Nephron (organoid): Measurements from ENCODE around the gene IPO13.

Experiments
- H3K27ac Mint-ChIP-seq, 3 experiments: 2 replicates each; pipeline ENCODE4 v1.8.0; 2020; ENCODE audit warnings: mixed read lengths in 3 of 3, mild to moderate bottlenecking in 2 of 3, moderate library complexity in 1 of 3
- H3K27me3 Mint-ChIP-seq: 2 replicates; pipeline ENCODE4 v1.8.0; 2021; ENCODE audit warnings: low read depth, mild to moderate bottlenecking, moderate library complexity, mixed read lengths
- H3K36me3 Mint-ChIP-seq: 2 replicates; pipeline ENCODE4 v1.8.0; 2020; ENCODE audit warnings: low read depth, mixed read lengths
- H3K4me1 Mint-ChIP-seq: 2 replicates; pipeline ENCODE4 v1.8.0; 2020; ENCODE audit warnings: mixed read lengths
- H3K4me3 Mint-ChIP-seq, 3 experiments: 2 replicates each; pipeline ENCODE4 v1.8.0; 2020; ENCODE audit warnings: mild to moderate bottlenecking in 3 of 3, mixed read lengths in 3 of 3, moderate library complexity in 2 of 3
- H3K9me3 Mint-ChIP-seq: 2 replicates; pipeline ENCODE4 v1.8.0; 2020; ENCODE audit warnings: mixed read lengths
- TF ChIP-seq, protein P1 (sequence below), 3 experiments: fragments of 200-600 bp; sonication (generic); IDR thresholded peaks; one replicate each; pipeline ENCODE4 v1.5.0; 2021; ENCODE audit warnings: antibody characterized with exemption in 3 of 3; ENCODE audit not compliant: unreplicated experiment in 3 of 3

The IPO13 gene

DNA sequence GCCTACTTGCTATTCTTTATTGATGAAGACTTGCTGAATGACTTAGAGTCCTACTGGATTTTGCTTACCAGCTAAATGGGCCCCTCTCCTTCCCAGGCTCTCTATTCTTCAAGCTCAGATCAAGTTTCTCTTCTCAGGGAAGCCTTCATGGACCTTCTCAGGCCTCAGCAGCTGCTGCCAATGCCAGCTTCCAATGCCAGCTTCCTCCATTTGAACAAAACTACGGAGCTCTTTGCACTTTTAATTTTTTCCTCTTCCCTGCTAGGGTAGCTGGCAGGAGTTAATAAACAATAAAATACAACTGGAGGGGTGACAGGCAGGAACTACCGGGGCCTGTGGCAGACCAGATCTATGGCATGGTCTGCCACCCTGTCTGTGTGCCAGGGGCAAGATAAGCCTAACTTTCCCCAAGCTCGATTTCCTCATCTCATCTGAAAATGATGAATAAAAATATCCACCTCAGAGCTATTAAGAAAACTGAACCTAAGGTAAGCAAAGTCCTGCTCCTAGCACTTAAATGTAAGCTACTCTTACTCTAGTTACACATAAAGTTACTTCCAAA is 995 bp upstream of the IPO13 start:
- Mint-ChIP-seq H3K36me3 (peaks cover 6% of the 10 kb centered on the region), H3K4me3 (peak overlapping the region; percentile 87 to 94 (median 90)), H3K27me3 (no peaks in the 10 kb centered on the region), H3K27ac (peak overlapping the region; percentile 91 to 97 (median 93)), H3K9me3 (no peaks in the 10 kb centered on the region), H3K4me1 (peaks cover 46% of the 10 kb centered on the region)
- TF ChIP-seq, protein P1, sequence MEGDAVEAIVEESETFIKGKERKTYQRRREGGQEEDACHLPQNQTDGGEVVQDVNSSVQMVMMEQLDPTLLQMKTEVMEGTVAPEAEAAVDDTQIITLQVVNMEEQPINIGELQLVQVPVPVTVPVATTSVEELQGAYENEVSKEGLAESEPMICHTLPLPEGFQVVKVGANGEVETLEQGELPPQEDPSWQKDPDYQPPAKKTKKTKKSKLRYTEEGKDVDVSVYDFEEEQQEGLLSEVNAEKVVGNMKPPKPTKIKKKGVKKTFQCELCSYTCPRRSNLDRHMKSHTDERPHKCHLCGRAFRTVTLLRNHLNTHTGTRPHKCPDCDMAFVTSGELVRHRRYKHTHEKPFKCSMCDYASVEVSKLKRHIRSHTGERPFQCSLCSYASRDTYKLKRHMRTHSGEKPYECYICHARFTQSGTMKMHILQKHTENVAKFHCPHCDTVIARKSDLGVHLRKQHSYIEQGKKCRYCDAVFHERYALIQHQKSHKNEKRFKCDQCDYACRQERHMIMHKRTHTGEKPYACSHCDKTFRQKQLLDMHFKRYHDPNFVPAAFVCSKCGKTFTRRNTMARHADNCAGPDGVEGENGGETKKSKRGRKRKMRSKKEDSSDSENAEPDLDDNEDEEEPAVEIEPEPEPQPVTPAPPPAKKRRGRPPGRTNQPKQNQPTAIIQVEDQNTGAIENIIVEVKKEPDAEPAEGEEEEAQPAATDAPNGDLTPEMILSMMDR (IDR thresholded peaks at IDR 0.05; ENCODE audit: unreplicated experiment in 3 of 3): no peak

DNA sequence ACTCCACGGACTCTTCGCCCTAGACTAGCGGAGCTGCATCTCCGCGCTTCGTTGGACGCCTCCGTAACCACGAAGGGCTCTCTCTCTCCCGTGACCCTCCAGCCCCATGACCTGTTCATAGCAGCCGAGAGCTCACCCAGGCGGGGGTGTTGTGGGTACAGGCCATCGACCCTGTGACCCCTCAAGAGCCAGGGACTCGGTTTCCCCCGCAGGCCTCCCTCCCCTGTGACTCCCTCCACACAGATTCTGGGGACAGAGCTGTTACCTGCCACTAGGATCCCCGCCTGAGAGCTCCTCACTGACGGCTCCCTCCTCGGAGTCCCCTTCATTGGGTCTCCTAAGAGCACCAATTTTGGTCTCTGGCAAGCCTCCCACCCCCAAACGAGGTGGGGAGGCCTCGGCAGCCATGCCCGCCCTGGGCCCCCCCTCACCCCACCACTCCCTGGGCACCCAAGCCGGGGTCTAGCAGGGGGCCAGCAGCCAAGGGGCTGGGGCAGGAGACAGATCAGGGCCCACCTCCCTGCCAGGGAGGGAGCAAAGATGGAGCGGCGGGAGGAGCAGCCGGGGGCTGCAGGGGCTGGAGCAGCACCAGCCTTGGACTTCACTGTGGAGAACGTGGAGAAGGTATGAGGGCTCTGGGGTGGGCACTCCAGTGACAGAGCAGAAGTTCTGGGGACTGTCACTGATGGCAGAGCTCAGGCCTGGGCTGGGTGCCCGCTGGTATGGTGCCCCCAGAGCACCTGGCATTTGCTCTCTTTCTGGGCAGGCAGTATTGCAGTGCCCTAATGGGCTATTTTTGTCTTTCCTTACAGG is 517 bp downstream of the IPO13 start:
- H3K27ac Mint-ChIP-seq: peak overlapping the region; percentile 91 to 97 (median 93)
- TF ChIP-seq, protein P1 (IDR thresholded peaks at IDR 0.05; ENCODE audit: unreplicated experiment in 3 of 3): no peak
- H3K4me3 Mint-ChIP-seq: peak overlapping the region; percentile 87 to 94 (median 90)
- H3K9me3 Mint-ChIP-seq: no peaks in the 10 kb centered on the region
- peaks cover 56% of the 10 kb centered on the region for H3K4me1 Mint-ChIP-seq
- H3K27me3 Mint-ChIP-seq: no peaks in the 10 kb centered on the region
- peaks cover 8% of the 10 kb centered on the region for H3K36me3 Mint-ChIP-seq

DNA sequence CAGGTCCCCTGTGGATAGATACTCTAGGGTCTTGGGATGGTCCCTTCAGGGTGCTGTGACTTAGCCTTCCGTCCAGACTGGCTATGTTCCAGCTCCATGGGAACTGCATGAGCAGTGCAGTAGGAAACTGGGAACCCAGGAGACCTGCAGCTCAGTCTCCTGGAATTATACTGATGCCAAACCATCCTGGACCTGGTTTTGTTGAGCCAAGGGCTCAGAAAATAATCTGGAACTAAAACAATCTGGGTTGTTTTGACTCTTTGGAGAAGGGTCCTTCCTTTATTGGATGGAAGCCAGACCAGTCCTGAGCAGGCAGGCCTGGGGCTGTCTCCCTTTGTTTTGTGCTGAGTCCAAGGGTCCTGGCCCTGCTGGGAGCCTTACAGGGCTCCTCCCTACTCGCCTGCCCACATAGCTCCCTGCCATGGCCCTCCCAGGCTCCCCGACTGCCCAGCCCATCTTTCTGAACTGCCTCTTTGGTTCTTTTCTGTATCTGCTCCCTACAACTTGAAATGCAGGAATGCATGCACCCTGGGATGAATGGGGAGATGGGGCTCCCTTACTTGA is 1.2 kb downstream of the IPO13 start:
- peak overlapping the region; percentile 90 to 97 (median 91) for H3K27ac Mint-ChIP-seq
- H3K4me3 Mint-ChIP-seq: peak overlapping the region; percentile 87 to 94 (median 90)
- TF ChIP-seq, protein P1 (IDR thresholded peaks at IDR 0.05; ENCODE audit: unreplicated experiment in 3 of 3): no peak
- H3K9me3 Mint-ChIP-seq: no peaks in the 10 kb centered on the region
- no peaks in the 10 kb centered on the region for H3K27me3 Mint-ChIP-seq
- H3K36me3 Mint-ChIP-seq: peaks cover 8% of the 10 kb centered on the region
- peaks cover 60% of the 10 kb centered on the region for H3K4me1 Mint-ChIP-seq

DNA sequence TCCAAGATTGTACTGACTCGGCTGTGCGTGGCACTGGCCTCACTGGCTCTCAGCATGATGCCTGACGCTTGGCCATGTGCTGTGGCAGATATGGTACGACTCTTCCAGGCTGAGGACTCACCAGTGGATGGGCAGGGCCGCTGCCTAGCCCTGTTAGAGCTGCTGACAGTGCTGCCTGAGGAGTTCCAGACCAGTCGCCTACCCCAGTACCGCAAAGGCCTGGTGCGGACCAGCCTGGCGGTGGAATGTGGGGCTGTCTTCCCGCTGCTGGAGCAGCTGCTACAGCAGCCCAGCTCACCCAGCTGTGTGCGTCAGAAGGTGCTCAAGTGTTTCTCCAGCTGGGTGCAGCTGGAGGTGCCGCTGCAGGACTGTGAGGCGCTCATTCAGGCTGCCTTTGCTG is 2.9 kb downstream of the IPO13 start:
- peak overlapping the region; percentile 52 to 94 (median 87) for H3K4me3 Mint-ChIP-seq
- H3K27me3 Mint-ChIP-seq: no peaks in the 10 kb centered on the region
- H3K4me1 Mint-ChIP-seq: peaks cover 70% of the 10 kb centered on the region
- peak overlapping the region in 1 of 3 experiments; percentile 47 for H3K27ac Mint-ChIP-seq
- H3K9me3 Mint-ChIP-seq: no peaks in the 10 kb centered on the region
- TF ChIP-seq, protein P1 (IDR thresholded peaks at IDR 0.05; ENCODE audit: unreplicated experiment in 3 of 3): no peak
- H3K36me3 Mint-ChIP-seq: peaks cover 8% of the 10 kb centered on the region

DNA sequence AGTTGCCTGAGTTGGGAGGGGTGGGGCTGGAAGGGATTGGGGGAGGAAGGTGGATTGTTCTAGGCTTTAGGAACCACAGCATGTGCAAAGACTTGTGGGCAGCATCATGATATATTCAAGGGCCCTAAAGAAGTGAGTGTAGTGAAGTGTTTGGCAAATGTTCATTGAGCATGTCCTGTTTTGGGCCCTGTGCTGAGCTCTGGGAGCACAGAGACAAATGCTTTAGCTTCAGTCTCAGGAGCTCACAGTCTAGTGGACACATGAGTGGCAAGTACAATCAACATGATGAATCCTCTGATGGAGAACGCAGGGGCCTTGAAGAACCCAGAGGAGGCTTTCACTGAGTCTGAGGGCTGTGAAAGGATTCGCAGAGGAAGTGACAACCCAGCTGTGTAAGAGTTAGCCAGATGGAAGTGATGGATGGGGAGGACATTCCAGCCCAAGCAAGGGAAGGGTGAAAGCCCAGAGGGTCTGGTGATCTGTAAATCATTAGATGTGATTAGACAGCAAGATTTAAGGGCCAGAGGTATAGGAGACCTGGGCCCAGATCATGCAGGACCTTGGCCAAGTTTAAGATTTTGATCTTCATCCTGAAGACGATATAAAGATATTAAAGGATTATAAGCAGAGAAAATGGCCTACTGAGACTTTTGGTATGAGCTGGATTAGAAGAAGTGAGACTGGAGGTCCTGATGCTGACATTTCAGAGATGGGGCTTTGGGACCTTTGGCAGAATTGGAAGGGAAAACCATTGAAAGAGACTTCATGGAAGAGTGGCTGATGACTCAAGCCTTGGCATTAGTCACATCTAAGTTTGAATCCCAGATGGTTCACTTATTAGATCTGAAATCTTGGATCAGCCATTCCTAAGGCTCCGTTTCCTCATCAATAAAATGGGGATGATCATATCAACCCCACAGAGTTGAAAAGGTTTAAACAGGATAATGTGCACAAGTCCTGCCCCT is 4.6 kb downstream of the IPO13 start:
- Mint-ChIP-seq H3K9me3 (no peaks in the 10 kb centered on the region), H3K27ac (no peak overlapping the region), H3K4me3 (peak overlapping the region in 1 of 3 experiments; percentile 87), H3K36me3 (peaks cover 8% of the 10 kb centered on the region), H3K27me3 (no peaks in the 10 kb centered on the region), H3K4me1 (peaks cover 62% of the 10 kb centered on the region)
- TF ChIP-seq, protein P1 (IDR thresholded peaks at IDR 0.05; ENCODE audit: unreplicated experiment in 3 of 3): no peak
